Neural cell (in vitro differentiated cells): ENCODE data around the gene DRAP1. TPM values are rescaled to one million over a fixed set of nuclear protein-coding genes. Genes with fewer than 3 reads are reported as not detected.

ENCODE experiments used
- H2AFZ ChIP-seq: fragments of 200-600, 300-800 bp; sonication (generic), shearing (Covaris generic); 2 replicates; pipeline ENCODE4 v1.6.0; 2014; ENCODE audit warnings: low read depth, mild to moderate bottlenecking, antibody characterized with exemption, low read length, moderate library complexity
- H3F3A ChIP-seq: fragments of 200-600 bp; shearing (Covaris generic); 2 replicates; pipeline ENCODE4 v1.6.1; 2016; ENCODE audit warnings: mild to moderate bottlenecking, moderate library complexity, mixed read lengths, antibody characterized with exemption, low read length; ENCODE audit not compliant: insufficient read depth, poor library complexity, severe bottlenecking
- H3K27ac ChIP-seq: fragments of 200-600, 300-800 bp; sonication (generic), shearing (Covaris generic); 2 replicates; pipeline ENCODE4 v1.5.1; 2014; ENCODE audit warnings: mild to moderate bottlenecking, low read length, moderate library complexity
- H3K27me3 ChIP-seq: fragments of 300-800, 200-600 bp; sonication (generic), shearing (Covaris generic); 2 replicates; pipeline ENCODE4 v1.6.0; 2014; ENCODE audit warnings: mild to moderate bottlenecking, low read depth, low read length, moderate library complexity; ENCODE audit not compliant: insufficient read depth
- H3K36me3 ChIP-seq: fragments of 300-800, 200-600 bp; sonication (generic), shearing (Covaris generic); 2 replicates; pipeline ENCODE4 v1.5.1; 2014; ENCODE audit warnings: mild to moderate bottlenecking, antibody characterized with exemption, low read length, moderate library complexity; ENCODE audit not compliant: insufficient read depth
- H3K4me2 ChIP-seq: fragments of 300-800, 200-600 bp; sonication (generic), shearing (Covaris generic); 2 replicates; pipeline ENCODE4 v1.6.0; 2014; ENCODE audit warnings: mild to moderate bottlenecking, low read length
- H3K4me3 ChIP-seq: fragments of 300-800, 200-600 bp; sonication (generic), shearing (Covaris generic); 2 replicates; pipeline ENCODE4 v1.5.1; 2014; ENCODE audit warnings: mild to moderate bottlenecking, low read length, moderate library complexity
- H3K79me2 ChIP-seq: fragments of 200-600 bp; shearing (Covaris generic); replicated peaks from 2 replicates; pipeline ENCODE4 v1.6.0; 2014; ENCODE audit warnings: mild to moderate bottlenecking, low read length, moderate library complexity; ENCODE audit not compliant: insufficient read depth
- H3K9ac ChIP-seq: fragments of 300-800, 200-600 bp; sonication (generic), shearing (Covaris generic); 2 replicates; pipeline ENCODE4 v1.6.1; 2016; ENCODE audit warnings: mild to moderate bottlenecking, low read length, mixed read lengths
- H3K9me2 ChIP-seq: fragments of 200-600 bp; shearing (Covaris generic); 2 replicates; pipeline ENCODE4 v1.6.1; 2016; ENCODE audit warnings: mild to moderate bottlenecking, low read length, mixed read lengths; ENCODE audit not compliant: insufficient read depth
- H3K9me3 ChIP-seq: fragments of 200-600, 300-800 bp; sonication (generic), shearing (Covaris generic); 2 replicates; pipeline ENCODE4 v1.6.1; 2016; ENCODE audit warnings: mild to moderate bottlenecking, mixed run types, low read length, moderate library complexity, mixed read lengths
- H4K20me1 ChIP-seq: fragments of 200-600 bp; shearing (Covaris generic); 2 replicates; pipeline ENCODE4 v1.6.1; 2016; ENCODE audit warnings: mild to moderate bottlenecking, mixed run types; ENCODE audit not compliant: insufficient read depth
- EP300 ChIP-seq: fragments of 450-650 bp; conservative IDR thresholded peaks from 2 replicates; pipeline ENCODE4 v1.6.1; 2014; ENCODE audit warnings: antibody characterized with exemption, mild to moderate bottlenecking, moderate library complexity; ENCODE audit not compliant: poor library complexity, severe bottlenecking
- EZH2 ChIP-seq: fragments of 200-600, 300-800 bp; shearing (Covaris generic), sonication (generic); IDR thresholded peaks from 2 replicates; pipeline ENCODE4 v1.6.1; 2014; ENCODE audit warnings: antibody characterized with exemption, low read length, borderline replicate concordance, mild to moderate bottlenecking; ENCODE audit not compliant: insufficient read depth, poor library complexity, severe bottlenecking
- MXI1 ChIP-seq: fragments of 450-650 bp; conservative IDR thresholded peaks from 2 replicates; pipeline ENCODE4 v1.6.1; 2014; ENCODE audit warnings: antibody characterized with exemption, mild to moderate bottlenecking; ENCODE audit not compliant: poor library complexity, severe bottlenecking
- POLR2AphosphoS5 ChIP-seq: IDR thresholded peaks from 2 replicates; pipeline ENCODE4 v1.6.1; 2012
- RAD21 ChIP-seq: fragments of 450-650 bp; conservative IDR thresholded peaks from 2 replicates; pipeline ENCODE4 v1.6.1; 2014; ENCODE audit warnings: antibody characterized with exemption, mild to moderate bottlenecking, moderate library complexity
- SMC3 ChIP-seq: fragments of 450-650 bp; conservative IDR thresholded peaks from 2 replicates; pipeline ENCODE4 v1.6.1; 2014; ENCODE audit warnings: antibody characterized with exemption, mild to moderate bottlenecking, moderate library complexity; ENCODE audit not compliant: poor library complexity
- TAF1 ChIP-seq: IDR thresholded peaks from 2 replicates; pipeline ENCODE4 v1.6.1; 2012; ENCODE audit warnings: low read depth
- polyA minus RNA-seq: library from RNA; depleted of rRNA, polyadenylated mRNA; stranded (reverse); fragments of >200 nt; gene quantifications from 2 replicates; pipeline ENCODE4 v1.2.3, GENCODE V29; 2014
- polyA plus RNA-seq: library from polyadenylated mRNA; depleted of rRNA; stranded (reverse); fragments of >200 nt; gene quantifications from 2 replicates; pipeline ENCODE4 v1.2.3, GENCODE V29; 2014
- TF ChIP-seq, protein P1 (sequence below): IDR thresholded peaks from 2 replicates; pipeline ENCODE4 v1.6.1; 2012; ENCODE audit warnings: borderline replicate concordance
- TF ChIP-seq, protein P2 (sequence below): fragments of 450-650 bp; IDR thresholded peaks from 2 replicates; pipeline ENCODE4 v1.5.1; 2014; ENCODE audit warnings: antibody characterized with exemption, mild to moderate bottlenecking, moderate library complexity; ENCODE audit not compliant: poor library complexity, severe bottlenecking

DRAP1 gene
- polyA plus RNA-seq, result 242 and 259 TPM in 2 replicates
- polyA minus RNA-seq, result 96.9 and 99.1 TPM in 2 replicates

GRCh38 chr11:65919141-65919572, at the start of gene DRAP1:
DRAP1 (plus strand) TSS chr11:65919426; CDS start chr11:65919502, 76 bp downstream.
- H3K36me3 ChIP-seq, result no peaks in the 10 kb centered on the region
- no peaks in the 10 kb centered on the region for H3K9me3 ChIP-seq
- H3K9me2 ChIP-seq, result no peaks in the 10 kb centered on the region
- peak within 1 kb of the TSS; percentile 74 for H3K27ac ChIP-seq
- TF ChIP-seq TAF1 (no peak), MXI1 (peak; percentile 81), SMC3 (peak; percentile 17), POLR2AphosphoS5 (peak; percentile 69), EZH2 (no peak), EP300 (peak; percentile 46), RAD21 (no peak)
- TF ChIP-seq, protein P1, sequence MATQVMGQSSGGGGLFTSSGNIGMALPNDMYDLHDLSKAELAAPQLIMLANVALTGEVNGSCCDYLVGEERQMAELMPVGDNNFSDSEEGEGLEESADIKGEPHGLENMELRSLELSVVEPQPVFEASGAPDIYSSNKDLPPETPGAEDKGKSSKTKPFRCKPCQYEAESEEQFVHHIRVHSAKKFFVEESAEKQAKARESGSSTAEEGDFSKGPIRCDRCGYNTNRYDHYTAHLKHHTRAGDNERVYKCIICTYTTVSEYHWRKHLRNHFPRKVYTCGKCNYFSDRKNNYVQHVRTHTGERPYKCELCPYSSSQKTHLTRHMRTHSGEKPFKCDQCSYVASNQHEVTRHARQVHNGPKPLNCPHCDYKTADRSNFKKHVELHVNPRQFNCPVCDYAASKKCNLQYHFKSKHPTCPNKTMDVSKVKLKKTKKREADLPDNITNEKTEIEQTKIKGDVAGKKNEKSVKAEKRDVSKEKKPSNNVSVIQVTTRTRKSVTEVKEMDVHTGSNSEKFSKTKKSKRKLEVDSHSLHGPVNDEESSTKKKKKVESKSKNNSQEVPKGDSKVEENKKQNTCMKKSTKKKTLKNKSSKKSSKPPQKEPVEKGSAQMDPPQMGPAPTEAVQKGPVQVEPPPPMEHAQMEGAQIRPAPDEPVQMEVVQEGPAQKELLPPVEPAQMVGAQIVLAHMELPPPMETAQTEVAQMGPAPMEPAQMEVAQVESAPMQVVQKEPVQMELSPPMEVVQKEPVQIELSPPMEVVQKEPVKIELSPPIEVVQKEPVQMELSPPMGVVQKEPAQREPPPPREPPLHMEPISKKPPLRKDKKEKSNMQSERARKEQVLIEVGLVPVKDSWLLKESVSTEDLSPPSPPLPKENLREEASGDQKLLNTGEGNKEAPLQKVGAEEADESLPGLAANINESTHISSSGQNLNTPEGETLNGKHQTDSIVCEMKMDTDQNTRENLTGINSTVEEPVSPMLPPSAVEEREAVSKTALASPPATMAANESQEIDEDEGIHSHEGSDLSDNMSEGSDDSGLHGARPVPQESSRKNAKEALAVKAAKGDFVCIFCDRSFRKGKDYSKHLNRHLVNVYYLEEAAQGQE, result no peak
- TF ChIP-seq, protein P2, sequence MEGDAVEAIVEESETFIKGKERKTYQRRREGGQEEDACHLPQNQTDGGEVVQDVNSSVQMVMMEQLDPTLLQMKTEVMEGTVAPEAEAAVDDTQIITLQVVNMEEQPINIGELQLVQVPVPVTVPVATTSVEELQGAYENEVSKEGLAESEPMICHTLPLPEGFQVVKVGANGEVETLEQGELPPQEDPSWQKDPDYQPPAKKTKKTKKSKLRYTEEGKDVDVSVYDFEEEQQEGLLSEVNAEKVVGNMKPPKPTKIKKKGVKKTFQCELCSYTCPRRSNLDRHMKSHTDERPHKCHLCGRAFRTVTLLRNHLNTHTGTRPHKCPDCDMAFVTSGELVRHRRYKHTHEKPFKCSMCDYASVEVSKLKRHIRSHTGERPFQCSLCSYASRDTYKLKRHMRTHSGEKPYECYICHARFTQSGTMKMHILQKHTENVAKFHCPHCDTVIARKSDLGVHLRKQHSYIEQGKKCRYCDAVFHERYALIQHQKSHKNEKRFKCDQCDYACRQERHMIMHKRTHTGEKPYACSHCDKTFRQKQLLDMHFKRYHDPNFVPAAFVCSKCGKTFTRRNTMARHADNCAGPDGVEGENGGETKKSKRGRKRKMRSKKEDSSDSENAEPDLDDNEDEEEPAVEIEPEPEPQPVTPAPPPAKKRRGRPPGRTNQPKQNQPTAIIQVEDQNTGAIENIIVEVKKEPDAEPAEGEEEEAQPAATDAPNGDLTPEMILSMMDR, result peak; percentile 16
- H3K4me3 ChIP-seq, result peak within 1 kb of the TSS; percentile 97
- H3K79me2 ChIP-seq, result peaks cover 20% of the 10 kb centered on the region
- H3K9ac ChIP-seq, result peak within 1 kb of the TSS; percentile 92
- H2AFZ ChIP-seq, result peak within 1 kb of the TSS; percentile 65
- no peaks in the 10 kb centered on the region for H3K27me3 ChIP-seq
- no peaks in the 10 kb centered on the region for H3F3A ChIP-seq
- peak within 1 kb of the TSS; percentile 92 for H3K4me2 ChIP-seq
- H4K20me1 ChIP-seq, result no peaks in the 10 kb centered on the region

GRCh38 chr11:65869643-65870306, 49.5 kb upstream of the DRAP1 start:
- Histone ChIP-seq H3K79me2 (no peaks in the 10 kb centered on the region), H3K27ac (no peak overlapping the region), H3K9me2 (no peaks in the 10 kb centered on the region), H3K36me3 (no peaks in the 10 kb centered on the region), H3K4me3 (no peak overlapping the region), H3K9ac (no peak overlapping the region), H3F3A (no peaks in the 10 kb centered on the region), H4K20me1 (no peaks in the 10 kb centered on the region), H3K9me3 (no peaks in the 10 kb centered on the region), H3K27me3 (peaks cover 11% of the 10 kb centered on the region), H3K4me2 (no peak overlapping the region), H2AFZ (no peak overlapping the region)
- TF ChIP-seq EZH2, result no peak
- TF ChIP-seq, protein P2, result no peak
- no peak for TF ChIP-seq SMC3
- no peak for TF ChIP-seq EP300
- peak; percentile 18 for TF ChIP-seq POLR2AphosphoS5
